Thoracic aorta (tissue), 2 donors: ENCODE measurements around the gene MARCKSL1. TPM values are rescaled to one million over a fixed set of nuclear protein-coding genes. Genes with fewer than 3 reads are reported as not detected.

Experiments
- ATAC-seq: fragments of 150-250 bp; one replicate; pipeline ENCODE4 v1.8.0; 2017; ENCODE audit warnings: low read depth; ENCODE audit not compliant: insufficient number of reproducible peaks, low FRiP score
- DNase-seq: peaks from one replicate; pipeline ENCODE4 v3.0.0-alpha.2; 2020; ENCODE audit warnings: low spot score
- H3K27ac ChIP-seq, 2 donors: fragments of 200-600 bp; sonication (generic); 1 replicate in 1 of 2; 2 replicates in 1 of 2; pipeline ENCODE4 v1.5.1; 2016; ENCODE audit warnings: mild to moderate bottlenecking in 2 of 2, moderate library complexity in 2 of 2
- H3K27me3 ChIP-seq: fragments of 200-600 bp; sonication (generic); replicated peaks from 2 replicates; pipeline ENCODE4 v1.6.0; 2016; ENCODE audit warnings: mild to moderate bottlenecking; ENCODE audit not compliant: insufficient read depth
- H3K36me3 ChIP-seq: fragments of 200-600 bp; sonication (generic); one replicate; pipeline ENCODE4 v1.5.1; 2016
- H3K4me1 ChIP-seq, 2 donors: fragments of 200-600 bp; sonication (generic); 1 replicate in 1 of 2; 2 replicates in 1 of 2; pipeline versions ENCODE4 v1.5.1 to v1.6.0; 2016; ENCODE audit warnings: low read depth in 2 of 2, mild to moderate bottlenecking in 1 of 2; ENCODE audit not compliant: control insufficient read depth in 1 of 2
- H3K4me3 ChIP-seq: fragments of 200-600 bp; sonication (generic); 2 replicates; pipeline ENCODE4 v1.5.1; 2016; ENCODE audit warnings: mild to moderate bottlenecking
- H3K9me3 ChIP-seq: fragments of 200-600 bp; sonication (generic); 2 replicates; pipeline ENCODE4 v1.5.1; 2016
- CTCF ChIP-seq: fragments of 200-600 bp; sonication (generic); IDR thresholded peaks from one replicate; pipeline ENCODE4 v1.5.1; 2019; ENCODE audit warnings: antibody characterized with exemption
- total RNA-seq, 2 donors: library from RNA; depleted of rRNA; stranded (reverse); fragments of >200 nt; gene quantifications; one replicate each; pipeline versions ENCODE4 v1.1.0 to v1.2.3, GENCODE V29; 2016

MARCKSL1 gene, protein sequence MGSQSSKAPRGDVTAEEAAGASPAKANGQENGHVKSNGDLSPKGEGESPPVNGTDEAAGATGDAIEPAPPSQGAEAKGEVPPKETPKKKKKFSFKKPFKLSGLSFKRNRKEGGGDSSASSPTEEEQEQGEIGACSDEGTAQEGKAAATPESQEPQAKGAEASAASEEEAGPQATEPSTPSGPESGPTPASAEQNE
- 10 to 100 TPM in 1 of 2 donors, 1 to 10 TPM in 1; 3.7 to 10.9 TPM for total RNA-seq

DNA sequence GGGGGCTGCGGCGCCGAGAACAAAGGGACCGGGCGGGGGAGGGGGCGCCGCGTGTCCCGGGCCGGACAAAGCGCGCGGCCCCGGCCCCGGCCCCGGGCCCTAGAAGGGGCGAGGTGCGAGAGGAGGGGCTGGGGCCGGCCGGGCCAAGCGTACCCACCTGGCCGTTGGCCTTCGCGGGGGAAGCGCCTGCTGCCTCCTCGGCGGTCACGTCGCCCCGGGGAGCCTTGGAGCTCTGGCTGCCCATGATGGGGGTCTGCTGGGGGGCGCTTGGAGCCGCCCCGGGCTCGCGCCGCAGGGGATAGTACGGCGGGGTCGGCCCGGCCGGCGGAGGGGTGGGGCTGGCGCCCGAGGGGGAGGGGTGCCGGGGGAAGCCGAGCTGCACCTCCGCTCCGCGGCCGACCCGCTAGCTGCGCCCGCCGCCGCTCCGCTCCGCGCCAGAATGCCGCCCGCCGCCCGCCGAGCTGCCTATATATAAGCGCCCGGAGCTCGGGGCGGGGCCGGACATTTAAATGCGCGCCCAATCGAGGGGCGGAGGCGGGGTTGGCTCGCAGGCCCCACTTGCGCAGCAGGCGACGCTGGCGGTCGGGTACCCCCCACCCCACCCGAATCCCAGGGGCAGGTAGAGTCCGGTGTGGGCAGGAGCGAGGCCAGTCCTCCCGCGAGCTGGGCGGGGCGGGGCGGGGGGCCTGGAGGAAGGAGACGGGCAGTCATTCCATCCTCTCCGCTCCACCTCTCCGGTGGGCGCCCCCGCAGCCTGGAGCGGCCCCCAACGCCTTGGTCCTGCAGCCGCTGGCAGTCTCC is at the start of gene MARCKSL1:
MARCKSL1 (minus strand) TSS at position 444 of the 801 bp plus-strand sequence; CDS start at position 244, 200 bp downstream.
- H3K36me3 ChIP-seq: peaks cover 18% of the 10 kb centered on the region
- H3K27ac ChIP-seq: no peak within 1 kb of the TSS
- H3K4me3 ChIP-seq: peak within 1 kb of the TSS; percentile 73
- peaks cover 5 to 19% of the 10 kb centered on the region in 2 donors for H3K4me1 ChIP-seq
- TF ChIP-seq CTCF: no peak
- no peaks in the 10 kb centered on the region for H3K9me3 ChIP-seq
- peak; percentile 36 for DNase-seq
- H3K27me3 ChIP-seq: no peaks in the 10 kb centered on the region
- ATAC-seq: no peak

DNA sequence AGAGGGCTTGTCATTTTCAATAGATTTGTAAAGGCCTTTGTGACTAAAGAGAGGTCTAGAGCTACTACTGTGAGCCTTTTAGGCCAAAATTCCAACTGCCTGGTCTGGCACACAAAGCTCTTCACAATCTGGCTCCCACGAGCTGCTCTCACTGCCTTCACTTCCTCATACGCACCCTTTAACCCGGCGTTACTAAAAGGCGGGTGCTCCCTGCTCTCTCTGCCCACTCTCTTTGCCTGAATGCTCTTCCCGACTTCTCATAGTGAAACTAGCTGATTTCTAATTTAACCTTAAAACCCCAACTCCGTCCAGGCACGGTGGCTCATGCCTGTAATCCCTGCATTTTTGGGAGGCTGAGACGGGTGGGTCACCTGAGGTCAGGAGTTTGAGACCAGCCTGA is 44.0 kb upstream of the MARCKSL1 start:
- H3K27me3 ChIP-seq: no peaks in the 10 kb centered on the region
- no peak for TF ChIP-seq CTCF
- no peaks in the 10 kb centered on the region for H3K4me1 ChIP-seq
- no peak for DNase-seq
- no peak overlapping the region for H3K4me3 ChIP-seq
- no peak overlapping the region for H3K27ac ChIP-seq
- ATAC-seq: no peak
- no peaks in the 10 kb centered on the region for H3K9me3 ChIP-seq
- H3K36me3 ChIP-seq: peaks cover 92% of the 10 kb centered on the region

DNA sequence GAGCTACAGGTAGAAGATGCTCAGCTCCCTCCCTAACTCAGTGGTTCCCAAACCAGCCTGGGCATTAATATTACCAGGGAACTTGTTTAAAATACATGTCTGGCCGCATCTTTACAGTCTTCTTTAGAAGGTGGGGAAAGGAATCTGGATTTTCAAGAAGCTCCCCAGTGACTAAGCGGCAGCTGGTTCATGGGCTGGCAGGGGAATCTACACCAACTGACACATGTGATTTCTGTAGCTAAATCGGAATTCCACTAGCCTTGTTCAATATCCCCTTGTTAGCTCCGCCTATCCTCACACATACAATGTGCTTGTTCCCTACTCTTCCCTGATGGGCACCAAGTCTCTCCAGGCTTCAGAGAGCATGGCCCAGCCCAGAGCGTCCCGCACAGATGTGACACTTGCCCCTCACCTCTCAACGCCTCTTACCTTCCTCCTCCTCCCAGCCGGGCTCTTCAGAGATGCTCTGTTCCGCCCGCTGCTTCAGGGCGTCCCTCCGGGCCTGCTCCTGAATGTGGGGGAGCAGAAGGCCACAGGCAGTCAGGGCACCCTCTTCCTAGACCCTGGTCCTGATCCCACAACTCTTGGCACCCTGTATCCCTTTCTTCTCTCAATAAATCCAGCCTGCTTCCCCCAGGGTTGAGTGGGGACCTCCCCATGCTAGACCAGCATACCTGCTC is 41.6 kb upstream of the MARCKSL1 start:
- H3K9me3 ChIP-seq: no peaks in the 10 kb centered on the region
- TF ChIP-seq CTCF: no peak
- ATAC-seq: no peak
- no peaks in the 10 kb centered on the region for H3K27me3 ChIP-seq
- H3K4me3 ChIP-seq: no peak overlapping the region
- no peak for DNase-seq
- peaks cover 94% of the 10 kb centered on the region for H3K36me3 ChIP-seq
- H3K27ac ChIP-seq: no peak overlapping the region
- H3K4me1 ChIP-seq: no peaks in the 10 kb centered on the region

DNA sequence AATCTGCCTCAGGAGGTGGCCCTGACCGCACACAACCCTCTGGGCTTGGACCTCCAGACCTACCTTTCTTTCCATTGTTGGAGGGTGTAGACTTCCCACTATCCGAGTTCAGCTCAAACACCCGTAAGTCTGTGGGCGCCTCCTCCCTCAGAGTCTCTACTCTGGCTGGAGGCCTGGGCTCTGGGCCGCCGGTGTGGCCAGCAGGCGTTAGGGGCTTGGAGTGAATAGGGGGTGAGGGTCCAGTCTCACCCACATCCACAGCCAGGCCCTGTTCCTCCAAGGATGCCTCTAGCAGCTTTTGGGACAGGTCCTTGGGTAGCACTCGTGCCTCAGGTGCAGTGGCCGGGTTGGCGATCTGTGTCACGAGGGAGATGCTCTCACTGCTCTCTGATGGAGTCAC is 40.2 kb upstream of the MARCKSL1 start:
- no peaks in the 10 kb centered on the region for H3K27me3 ChIP-seq
- H3K27ac ChIP-seq: no peak overlapping the region
- no peaks in the 10 kb centered on the region for H3K9me3 ChIP-seq
- no peak for ATAC-seq
- no peak overlapping the region for H3K4me3 ChIP-seq
- H3K36me3 ChIP-seq: peaks cover 91% of the 10 kb centered on the region
- DNase-seq: no peak
- no peak for TF ChIP-seq CTCF
- no peaks in the 10 kb centered on the region for H3K4me1 ChIP-seq

DNA sequence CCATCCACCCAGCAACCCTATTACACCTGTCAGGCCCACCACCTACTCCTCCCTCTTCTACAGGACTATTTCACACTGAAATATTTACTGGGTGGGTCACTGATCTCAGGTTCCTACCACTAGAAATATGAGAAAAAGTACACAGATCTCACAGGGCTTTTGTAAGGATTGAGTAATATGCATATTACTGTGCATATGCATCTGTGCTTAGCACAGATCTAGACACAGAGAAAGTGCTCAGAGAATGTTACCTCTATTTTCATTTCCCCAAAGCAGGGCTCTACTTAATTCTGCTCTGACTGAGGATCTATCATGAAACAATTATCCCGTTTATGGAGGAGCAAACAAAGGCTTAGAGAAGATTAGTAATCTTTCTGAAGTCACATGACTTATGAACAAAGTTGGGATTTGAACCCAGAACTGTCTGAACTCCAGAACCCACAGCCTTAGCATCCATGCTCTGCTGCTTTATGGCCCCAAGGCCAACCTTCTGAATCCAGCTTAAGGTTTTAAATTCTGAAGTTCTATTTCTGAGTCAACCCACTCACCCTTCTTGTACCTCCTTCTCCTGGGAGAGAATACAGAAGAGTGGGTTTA is 38.1 kb upstream of the MARCKSL1 start:
- H3K4me1 ChIP-seq: no peaks in the 10 kb centered on the region
- peaks cover 77% of the 10 kb centered on the region for H3K36me3 ChIP-seq
- no peak for ATAC-seq
- H3K4me3 ChIP-seq: no peak overlapping the region
- no peak overlapping the region for H3K27ac ChIP-seq
- TF ChIP-seq CTCF: no peak
- DNase-seq: no peak
- H3K27me3 ChIP-seq: no peaks in the 10 kb centered on the region
- H3K9me3 ChIP-seq: no peaks in the 10 kb centered on the region
